ENCODE results near the gene NAA35.

GRCh38 chr9:85964949-85965348, 24.0 kb downstream of the NAA35 start:
- no peak for TF ChIP-seq CTCF (conservative IDR thresholded peaks at IDR 0.05; ENCODE audit: low read length)
- TF ChIP-seq EZH2phosphoT487 (IDR thresholded peaks at IDR 0.05; ENCODE audit: borderline replicate concordance, low read depth, low read length), result no peak

All from OCI-LY7 (cell line).